Uterus (tissue), 4 donors: ENCODE data around the gene ATP8B1. TPM values are rescaled to one million over a fixed set of nuclear protein-coding genes. Genes with fewer than 3 reads are reported as not detected.

Experiments
- DNase-seq, 2 donors: peaks; one replicate each; pipeline ENCODE4 v3.0.0-alpha.2; 2019 to 2020
- H3K27ac ChIP-seq, 2 donors: fragments of 200-600 bp; sonication (generic); 1 replicate in 1 of 2; 2 replicates in 1 of 2; pipeline ENCODE4 v1.5.1; 2016 to 2018
- H3K27me3 ChIP-seq, 2 donors: fragments of 200-600 bp; sonication (generic); one replicate each; pipeline ENCODE4 v1.5.1; 2018 to 2019; ENCODE audit warnings: control low read depth in 1 of 2
- H3K36me3 ChIP-seq, 2 donors: fragments of 200-600 bp; sonication (generic); one replicate each; pipeline ENCODE4 v1.5.1; 2019; ENCODE audit warnings: control low read depth in 1 of 2
- H3K4me1 ChIP-seq, 2 donors: fragments of 200-600 bp; sonication (generic); one replicate each; pipeline ENCODE4 v1.5.1; 2018 to 2019; ENCODE audit warnings: control low read depth in 1 of 2
- H3K4me3 ChIP-seq, 2 donors: fragments of 200-600 bp; sonication (generic); 1 replicate in 1 of 2; 2 replicates in 1 of 2; pipeline ENCODE4 v1.5.1; 2018 to 2019; ENCODE audit warnings: mild to moderate bottlenecking in 1 of 2
- H3K9me3 ChIP-seq, 2 donors: fragments of 200-600 bp; sonication (generic); one replicate each; pipeline ENCODE4 v1.5.1; 2019; ENCODE audit warnings: control low read depth in 1 of 2
- POLR2A ChIP-seq, 2 donors: fragments of 450-650 bp; IDR thresholded peaks; one replicate each; pipeline ENCODE4 v1.6.1; 2016; ENCODE audit warnings: antibody characterized with exemption in 2 of 2, mild to moderate bottlenecking in 1 of 2, moderate library complexity in 1 of 2
- intact Hi-C: fragments of 100-400 bp; cut with DNase I; formaldehyde crosslinking; loops from one replicate; pipeline ENCODE4 v1.15.1; 2023; ENCODE audit warnings: low total_unique reads
- total RNA-seq, 4 donors: library from RNA; depleted of rRNA in 3 of 4; stranded (reverse); fragments of >200 nt in 3 of 4; gene quantifications; one replicate each; pipeline versions ENCODE4 v1.1.0 to v1.2.4, GENCODE V29; 2014 to 2023
- TF ChIP-seq, protein P1 (sequence below), 4 experiments: fragments of 200-600 bp in 2 of 4; fragments of 450-650 bp in 2 of 4; sonication (generic) in 2 of 4; IDR thresholded peaks; one replicate each; pipeline ENCODE4 v1.5.1; 2016 to 2019; ENCODE audit warnings: antibody characterized with exemption in 4 of 4, mild to moderate bottlenecking in 2 of 4, moderate library complexity in 1 of 4
- donor health status: DM: yes; HTN: yes; CAD: no.

Gene ATP8B1
- total RNA-seq, 4 donors from 2014 or later: 18.4 to 24.9 (median 22.1) TPM

DNA sequence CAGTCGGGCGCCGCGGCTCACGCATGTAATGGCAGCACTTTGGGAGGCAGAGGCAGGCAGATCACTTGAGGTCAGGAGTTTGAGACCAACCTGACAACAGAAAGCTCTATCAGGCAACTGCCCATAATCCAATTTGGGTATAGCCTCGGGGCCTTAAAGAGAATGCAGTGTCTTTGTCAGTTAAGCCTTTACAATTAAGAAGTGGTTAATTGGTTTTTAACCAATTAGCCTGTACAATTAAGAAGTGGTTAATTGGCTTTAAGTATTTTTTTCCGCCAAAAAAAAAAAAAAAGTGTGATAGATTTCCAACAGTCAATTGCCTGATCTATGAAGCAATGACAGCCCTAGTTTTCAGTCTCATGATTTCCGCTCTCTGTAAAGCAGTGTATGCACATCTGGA lies 106.8 kb downstream of the ATP8B1 start:
- no peaks in the 10 kb centered on the region for H3K36me3 ChIP-seq
- no peak overlapping the region for H3K27ac ChIP-seq
- no peaks in the 10 kb centered on the region for H3K27me3 ChIP-seq
- H3K4me3 ChIP-seq: no peak overlapping the region
- intact Hi-C loops: no loop called here
- no peak for DNase-seq
- H3K4me1 ChIP-seq: no peaks in the 10 kb centered on the region
- TF ChIP-seq, protein P1, sequence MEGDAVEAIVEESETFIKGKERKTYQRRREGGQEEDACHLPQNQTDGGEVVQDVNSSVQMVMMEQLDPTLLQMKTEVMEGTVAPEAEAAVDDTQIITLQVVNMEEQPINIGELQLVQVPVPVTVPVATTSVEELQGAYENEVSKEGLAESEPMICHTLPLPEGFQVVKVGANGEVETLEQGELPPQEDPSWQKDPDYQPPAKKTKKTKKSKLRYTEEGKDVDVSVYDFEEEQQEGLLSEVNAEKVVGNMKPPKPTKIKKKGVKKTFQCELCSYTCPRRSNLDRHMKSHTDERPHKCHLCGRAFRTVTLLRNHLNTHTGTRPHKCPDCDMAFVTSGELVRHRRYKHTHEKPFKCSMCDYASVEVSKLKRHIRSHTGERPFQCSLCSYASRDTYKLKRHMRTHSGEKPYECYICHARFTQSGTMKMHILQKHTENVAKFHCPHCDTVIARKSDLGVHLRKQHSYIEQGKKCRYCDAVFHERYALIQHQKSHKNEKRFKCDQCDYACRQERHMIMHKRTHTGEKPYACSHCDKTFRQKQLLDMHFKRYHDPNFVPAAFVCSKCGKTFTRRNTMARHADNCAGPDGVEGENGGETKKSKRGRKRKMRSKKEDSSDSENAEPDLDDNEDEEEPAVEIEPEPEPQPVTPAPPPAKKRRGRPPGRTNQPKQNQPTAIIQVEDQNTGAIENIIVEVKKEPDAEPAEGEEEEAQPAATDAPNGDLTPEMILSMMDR (IDR thresholded peaks at IDR 0.05): no peak
- TF ChIP-seq POLR2A (IDR thresholded peaks at IDR 0.05): no peak
- H3K9me3 ChIP-seq: no peaks in the 10 kb centered on the region

DNA sequence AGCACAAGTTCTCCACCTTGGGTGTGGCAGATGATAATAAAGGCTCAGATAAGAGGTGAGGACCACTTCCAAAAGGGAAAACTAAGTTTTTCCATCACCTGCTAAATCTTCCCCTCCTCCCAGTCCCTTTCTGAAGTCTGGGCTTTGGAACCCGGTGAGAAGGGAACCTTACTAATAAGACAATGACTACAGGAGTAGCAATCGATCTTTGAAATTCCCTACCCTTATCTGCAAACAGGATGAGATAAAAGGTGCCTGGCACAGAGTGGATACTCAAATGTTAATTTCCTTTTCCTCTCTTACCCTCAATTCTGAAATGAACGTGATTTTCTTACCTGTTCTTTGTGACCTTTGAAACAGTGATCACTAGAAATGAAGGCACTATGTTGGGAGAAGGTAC lies 111.8 kb downstream of the ATP8B1 start:
- Histone ChIP-seq H3K27ac (no peak overlapping the region), H3K27me3 (no peaks in the 10 kb centered on the region), H3K4me3 (no peak overlapping the region), H3K36me3 (no peaks in the 10 kb centered on the region), H3K9me3 (no peaks in the 10 kb centered on the region), H3K4me1 (no peaks in the 10 kb centered on the region)
- intact Hi-C loops: no loop called here
- TF ChIP-seq, protein P1 (IDR thresholded peaks at IDR 0.05): no peak
- TF ChIP-seq POLR2A (IDR thresholded peaks at IDR 0.05): no peak
- DNase-seq: no peak

DNA sequence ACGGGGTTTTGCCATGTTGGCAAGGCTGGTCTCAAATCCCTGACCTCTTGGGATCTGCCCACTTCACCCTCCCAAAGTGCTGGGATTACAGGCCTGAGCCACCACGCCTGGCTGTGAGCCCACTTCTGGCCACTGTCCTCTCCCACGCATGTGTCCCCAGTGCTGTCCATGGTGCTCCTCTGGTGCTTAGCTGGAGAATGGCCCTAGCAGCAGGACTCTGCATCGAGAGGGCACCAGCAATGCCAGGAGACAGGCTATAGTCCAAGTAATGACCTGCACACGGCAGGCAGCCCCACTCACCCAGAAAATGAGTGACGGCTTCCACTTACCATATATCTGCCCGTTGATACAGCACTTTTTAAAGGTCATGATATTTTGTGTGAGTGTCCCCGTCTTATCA lies 115.1 kb downstream of the ATP8B1 start:
- Histone ChIP-seq H3K4me3 (no peak overlapping the region), H3K27me3 (no peaks in the 10 kb centered on the region), H3K9me3 (no peaks in the 10 kb centered on the region), H3K36me3 (no peaks in the 10 kb centered on the region), H3K4me1 (no peaks in the 10 kb centered on the region), H3K27ac (no peak overlapping the region)
- TF ChIP-seq, protein P1 (IDR thresholded peaks at IDR 0.05): no peak
- TF ChIP-seq POLR2A (IDR thresholded peaks at IDR 0.05): no peak
- no peak for DNase-seq
- intact Hi-C loops: no loop called here

DNA sequence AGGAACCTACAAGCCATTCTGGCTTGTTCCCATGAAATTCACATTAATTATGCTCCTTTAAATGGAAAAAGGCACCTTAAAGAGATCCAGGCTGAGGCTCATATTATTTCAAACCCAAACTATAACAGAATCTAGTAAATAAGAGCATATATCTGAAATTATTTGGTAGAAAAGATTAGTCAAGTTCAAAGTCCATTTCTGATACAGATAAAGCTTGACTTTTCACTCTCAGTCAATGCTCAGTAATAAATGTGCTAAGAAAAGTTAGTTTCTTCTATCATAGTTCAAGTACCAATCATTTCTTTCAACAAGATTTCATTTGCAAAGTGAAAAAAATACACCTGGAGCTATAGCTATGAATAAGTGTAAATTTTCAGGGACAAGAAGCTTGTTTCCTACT lies 119.6 kb downstream of the ATP8B1 start:
- TF ChIP-seq, protein P1 (IDR thresholded peaks at IDR 0.05): no peak
- TF ChIP-seq POLR2A (IDR thresholded peaks at IDR 0.05): no peak
- no peaks in the 10 kb centered on the region for H3K36me3 ChIP-seq
- no peaks in the 10 kb centered on the region for H3K27me3 ChIP-seq
- no peak for DNase-seq
- H3K27ac ChIP-seq: no peak overlapping the region
- no peak overlapping the region for H3K4me3 ChIP-seq
- H3K9me3 ChIP-seq: no peaks in the 10 kb centered on the region
- H3K4me1 ChIP-seq: no peaks in the 10 kb centered on the region
- intact Hi-C loops: no loop called here

DNA sequence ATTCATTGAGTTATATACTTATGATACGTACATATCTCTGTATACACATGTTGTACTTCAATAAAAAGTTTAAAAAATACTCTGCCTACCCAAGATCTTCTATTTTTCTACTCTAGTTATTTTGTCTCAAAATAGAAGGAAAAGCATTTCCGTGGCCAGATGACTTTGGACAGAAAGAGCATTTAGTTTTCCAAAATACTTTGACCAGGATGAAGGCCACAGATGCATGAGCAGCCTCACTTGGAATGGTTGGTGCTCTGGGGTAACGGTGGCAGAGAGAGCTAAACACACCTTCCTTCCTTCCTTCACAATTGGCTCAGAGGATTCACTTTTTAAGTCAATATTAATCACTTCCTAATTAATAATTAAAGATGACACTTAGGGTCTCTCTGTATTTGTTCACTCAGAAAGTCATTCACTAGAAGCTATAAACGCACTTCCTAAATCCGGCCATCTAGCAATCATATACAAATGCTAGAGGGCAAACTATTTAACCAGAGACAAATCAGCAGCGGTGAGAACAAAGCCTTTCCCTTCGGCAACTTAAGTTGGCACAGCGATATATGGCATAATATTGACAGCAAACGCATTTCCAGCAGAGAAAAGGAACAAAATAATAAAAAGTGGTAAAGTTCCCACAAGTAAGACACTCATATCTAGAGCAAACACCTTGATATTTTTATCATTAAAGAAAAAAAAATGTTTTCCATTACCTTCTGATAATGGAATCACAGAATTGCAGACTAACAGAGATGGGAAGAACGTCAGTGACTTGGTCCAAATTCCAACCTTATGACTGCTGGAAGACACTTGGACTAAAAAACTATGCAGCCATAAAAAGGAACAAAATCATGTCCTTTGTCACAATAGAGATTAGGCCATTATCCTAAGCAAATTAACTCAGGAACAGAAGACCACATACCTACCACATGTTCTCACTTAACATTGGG lies 125.6 kb downstream of the ATP8B1 start:
- Histone ChIP-seq H3K36me3 (no peaks in the 10 kb centered on the region), H3K4me3 (no peak overlapping the region), H3K9me3 (peaks cover 0 to 5% of the 10 kb centered on the region in 2 donors), H3K27me3 (no peaks in the 10 kb centered on the region), H3K27ac (peak overlapping the region in 1 of 2 donors; percentile 5), H3K4me1 (no peaks in the 10 kb centered on the region)
- TF ChIP-seq, protein P1 (IDR thresholded peaks at IDR 0.05): no peak
- no peak for TF ChIP-seq POLR2A (IDR thresholded peaks at IDR 0.05)
- intact Hi-C loops: no loop called here
- no peak for DNase-seq
